LNCAP (cell line): ENCODE data around the gene NKX6-1.

Source experiments
- TF ChIP-seq, protein P1 (sequence below): fragments of 450-650 bp; IDR thresholded peaks from 2 replicates; pipeline ENCODE4 v1.5.1; 2017; ENCODE audit warnings: mild to moderate bottlenecking

NKX6-1 gene

DNA sequence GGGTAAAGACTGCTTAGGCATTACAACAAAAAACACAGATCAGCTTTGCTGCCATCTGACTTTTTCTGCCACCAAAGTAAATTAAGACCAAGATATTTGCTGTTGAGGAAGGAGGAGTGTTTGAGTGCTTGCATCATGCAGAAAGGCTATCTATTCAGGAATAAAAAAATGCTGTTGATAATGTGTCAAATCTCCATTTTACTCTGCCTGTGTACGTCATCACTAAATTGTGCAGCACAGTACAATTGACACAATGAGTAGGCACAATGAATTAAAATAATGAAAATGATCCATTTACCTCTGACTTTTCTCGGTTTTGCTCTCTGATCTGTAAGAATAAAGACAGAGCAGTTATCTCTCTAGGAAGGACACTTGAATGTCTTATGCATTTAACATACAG lies 56.3 kb downstream of the NKX6-1 start:
- TF ChIP-seq, protein P1, sequence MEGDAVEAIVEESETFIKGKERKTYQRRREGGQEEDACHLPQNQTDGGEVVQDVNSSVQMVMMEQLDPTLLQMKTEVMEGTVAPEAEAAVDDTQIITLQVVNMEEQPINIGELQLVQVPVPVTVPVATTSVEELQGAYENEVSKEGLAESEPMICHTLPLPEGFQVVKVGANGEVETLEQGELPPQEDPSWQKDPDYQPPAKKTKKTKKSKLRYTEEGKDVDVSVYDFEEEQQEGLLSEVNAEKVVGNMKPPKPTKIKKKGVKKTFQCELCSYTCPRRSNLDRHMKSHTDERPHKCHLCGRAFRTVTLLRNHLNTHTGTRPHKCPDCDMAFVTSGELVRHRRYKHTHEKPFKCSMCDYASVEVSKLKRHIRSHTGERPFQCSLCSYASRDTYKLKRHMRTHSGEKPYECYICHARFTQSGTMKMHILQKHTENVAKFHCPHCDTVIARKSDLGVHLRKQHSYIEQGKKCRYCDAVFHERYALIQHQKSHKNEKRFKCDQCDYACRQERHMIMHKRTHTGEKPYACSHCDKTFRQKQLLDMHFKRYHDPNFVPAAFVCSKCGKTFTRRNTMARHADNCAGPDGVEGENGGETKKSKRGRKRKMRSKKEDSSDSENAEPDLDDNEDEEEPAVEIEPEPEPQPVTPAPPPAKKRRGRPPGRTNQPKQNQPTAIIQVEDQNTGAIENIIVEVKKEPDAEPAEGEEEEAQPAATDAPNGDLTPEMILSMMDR: no peak
